GM21367 (cell line): ENCODE measurements around the gene LIMK2.
"Not testable (repeated sequence)": the region's sequence is repeated elsewhere in the genome, so short reads cannot be mapped to it uniquely, and the experiment has no call there.

Experiments used
- ATAC-seq: cut with Tn5 transposase; IDR thresholded peaks from one replicate; pipeline ENCODE4 v1.9.1; 2021; ENCODE audit not compliant: unreplicated experiment

The LIMK2 gene

GRCh38 chr22:31241936-31242335 is 29.8 kb downstream of the LIMK2 start:
- no peak for ATAC-seq

- ATAC-seq = no peak
These were observed 31.4 kb downstream of the LIMK2 start for GRCh38 chr22:31243339-31244045.

GRCh38 chr22:31244046-31244942 is 32.2 kb downstream of the LIMK2 start:
- ATAC-seq = no peak

- ATAC-seq = no peak
These were observed 32.9 kb downstream of the LIMK2 start for GRCh38 chr22:31244943-31245451.

- not testable (repeated sequence) for ATAC-seq
These were observed 33.9 kb downstream of the LIMK2 start for GRCh38 chr22:31245998-31246397.

GRCh38 chr22:31246687-31247086 is 34.6 kb downstream of the LIMK2 start:
- ATAC-seq = no peak

GRCh38 chr22:31247726-31248125 is 35.6 kb downstream of the LIMK2 start:
- ATAC-seq = no peak

- ATAC-seq = no peak
These were observed 36.1 kb downstream of the LIMK2 start for GRCh38 chr22:31248138-31248745.

- no peak for ATAC-seq
These were observed 37.2 kb downstream of the LIMK2 start for GRCh38 chr22:31248965-31249958.

GRCh38 chr22:31250740-31251600 is 38.9 kb downstream of the LIMK2 start:
- no peak for ATAC-seq

- no peak for ATAC-seq
These were observed 41.9 kb downstream of the LIMK2 start for GRCh38 chr22:31253949-31254348.

GRCh38 chr22:31259798-31260473 is 47.8 kb downstream of the LIMK2 start:
- no peak for ATAC-seq

GRCh38 chr22:31260474-31260856 is 48.4 kb downstream of the LIMK2 start:
- ATAC-seq = no peak

GRCh38 chr22:31262312-31263133 is 50.4 kb downstream of the LIMK2 start:
- ATAC-seq = no peak

- ATAC-seq = no peak
These were observed 52.0 kb downstream of the LIMK2 start for GRCh38 chr22:31263896-31264640.

GRCh38 chr22:31268281-31268680 is 56.2 kb downstream of the LIMK2 start:
- ATAC-seq = no peak

- ATAC-seq = no peak
These were observed 57.9 kb downstream of the LIMK2 start for GRCh38 chr22:31269892-31270579.
